ENCODE results near the gene ASAH2. TPM values are rescaled to one million over a fixed set of nuclear protein-coding genes. Genes with fewer than 3 reads are reported as not detected.

ASAH2 gene
- total RNA-seq, 1 donor from 2014 or later = 1.8 TPM

DNA sequence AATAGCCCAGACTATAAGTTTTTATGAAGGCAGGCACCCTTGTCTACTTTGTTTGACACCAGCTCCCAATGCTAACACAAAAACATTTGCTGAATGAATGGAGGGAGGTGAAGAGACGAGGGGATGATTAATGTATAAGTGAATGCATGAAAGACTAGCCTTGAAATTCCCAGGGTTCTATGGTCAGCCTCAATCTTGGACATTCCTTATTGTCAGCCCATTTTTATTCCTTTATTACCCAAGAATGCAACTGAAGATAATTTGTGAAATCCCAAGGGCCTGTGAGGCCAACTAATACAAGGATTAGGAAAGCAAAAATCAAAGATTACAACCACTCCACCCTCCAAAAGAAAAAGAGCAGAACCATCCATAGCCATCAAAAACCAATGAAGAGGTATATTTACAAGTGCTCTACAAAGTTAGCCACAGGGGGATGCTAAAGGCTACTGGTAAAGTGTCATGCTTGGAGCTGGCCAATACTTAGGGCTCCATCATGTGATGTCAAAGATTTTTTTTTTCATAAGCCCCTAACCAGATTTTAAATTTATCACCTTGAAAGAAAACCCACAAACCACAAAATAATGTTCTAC lies 40.0 kb upstream of the ASAH2 start:
- intact Hi-C loops (cut with micrococcal nuclease) = loop anchor here (1.0 kb wide), 1 partner anchor 130 kb away; no protein-coding TSS in a partner anchor
- Mint-ChIP-seq H3K4me1 (no peaks in the 10 kb centered on the region), H3K27me3 (no peaks in the 10 kb centered on the region), H3K9me3 (no peaks in the 10 kb centered on the region), H3K4me3 (no peak overlapping the region), H3K36me3 (ENCODE audit: low read depth) (no peaks in the 10 kb centered on the region), H3K27ac (no peak overlapping the region)
- TF ChIP-seq, protein P1, sequence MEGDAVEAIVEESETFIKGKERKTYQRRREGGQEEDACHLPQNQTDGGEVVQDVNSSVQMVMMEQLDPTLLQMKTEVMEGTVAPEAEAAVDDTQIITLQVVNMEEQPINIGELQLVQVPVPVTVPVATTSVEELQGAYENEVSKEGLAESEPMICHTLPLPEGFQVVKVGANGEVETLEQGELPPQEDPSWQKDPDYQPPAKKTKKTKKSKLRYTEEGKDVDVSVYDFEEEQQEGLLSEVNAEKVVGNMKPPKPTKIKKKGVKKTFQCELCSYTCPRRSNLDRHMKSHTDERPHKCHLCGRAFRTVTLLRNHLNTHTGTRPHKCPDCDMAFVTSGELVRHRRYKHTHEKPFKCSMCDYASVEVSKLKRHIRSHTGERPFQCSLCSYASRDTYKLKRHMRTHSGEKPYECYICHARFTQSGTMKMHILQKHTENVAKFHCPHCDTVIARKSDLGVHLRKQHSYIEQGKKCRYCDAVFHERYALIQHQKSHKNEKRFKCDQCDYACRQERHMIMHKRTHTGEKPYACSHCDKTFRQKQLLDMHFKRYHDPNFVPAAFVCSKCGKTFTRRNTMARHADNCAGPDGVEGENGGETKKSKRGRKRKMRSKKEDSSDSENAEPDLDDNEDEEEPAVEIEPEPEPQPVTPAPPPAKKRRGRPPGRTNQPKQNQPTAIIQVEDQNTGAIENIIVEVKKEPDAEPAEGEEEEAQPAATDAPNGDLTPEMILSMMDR (IDR thresholded peaks at IDR 0.05) = no peak
- ATAC-seq (ENCODE audit: low read depth) = no peak
- ChIA-PET POLR2A (no interaction called here), CTCF (no interaction called here)
- no peak for DNase-seq

DNA sequence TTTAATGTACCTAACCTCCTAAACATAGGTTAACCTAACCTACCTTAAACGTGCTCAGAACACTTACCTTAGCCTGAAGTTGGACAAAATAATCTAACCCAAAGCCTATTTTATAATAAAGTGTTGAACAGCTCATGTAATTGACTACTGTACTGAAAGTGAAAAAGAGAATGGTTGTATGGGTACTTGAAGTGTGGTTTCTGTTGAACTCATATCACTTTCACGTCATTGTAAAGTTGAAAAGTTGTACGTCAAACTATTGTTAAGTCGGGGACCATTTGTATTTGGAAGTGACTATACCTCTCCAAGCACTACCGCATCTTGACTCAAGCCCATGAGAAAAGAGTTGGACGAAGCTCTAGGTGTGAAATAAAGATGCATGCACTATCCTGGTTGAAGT lies 37.9 kb upstream of the ASAH2 start:
- H3K27ac Mint-ChIP-seq = no peak overlapping the region
- POLR2A ChIA-PET = no interaction called here
- TF ChIP-seq, protein P1 (IDR thresholded peaks at IDR 0.05) = no peak
- H3K4me3 Mint-ChIP-seq = no peak overlapping the region
- H3K27me3 Mint-ChIP-seq = no peaks in the 10 kb centered on the region
- ATAC-seq (ENCODE audit: low read depth) (no peak), DNase-seq (no peak)
- intact Hi-C loops (cut with micrococcal nuclease) = no loop called here
- H3K9me3 Mint-ChIP-seq = no peaks in the 10 kb centered on the region
- CTCF ChIA-PET = no interaction called here
- no peaks in the 10 kb centered on the region for H3K4me1 Mint-ChIP-seq
- H3K36me3 Mint-ChIP-seq (ENCODE audit: low read depth) = no peaks in the 10 kb centered on the region

DNA sequence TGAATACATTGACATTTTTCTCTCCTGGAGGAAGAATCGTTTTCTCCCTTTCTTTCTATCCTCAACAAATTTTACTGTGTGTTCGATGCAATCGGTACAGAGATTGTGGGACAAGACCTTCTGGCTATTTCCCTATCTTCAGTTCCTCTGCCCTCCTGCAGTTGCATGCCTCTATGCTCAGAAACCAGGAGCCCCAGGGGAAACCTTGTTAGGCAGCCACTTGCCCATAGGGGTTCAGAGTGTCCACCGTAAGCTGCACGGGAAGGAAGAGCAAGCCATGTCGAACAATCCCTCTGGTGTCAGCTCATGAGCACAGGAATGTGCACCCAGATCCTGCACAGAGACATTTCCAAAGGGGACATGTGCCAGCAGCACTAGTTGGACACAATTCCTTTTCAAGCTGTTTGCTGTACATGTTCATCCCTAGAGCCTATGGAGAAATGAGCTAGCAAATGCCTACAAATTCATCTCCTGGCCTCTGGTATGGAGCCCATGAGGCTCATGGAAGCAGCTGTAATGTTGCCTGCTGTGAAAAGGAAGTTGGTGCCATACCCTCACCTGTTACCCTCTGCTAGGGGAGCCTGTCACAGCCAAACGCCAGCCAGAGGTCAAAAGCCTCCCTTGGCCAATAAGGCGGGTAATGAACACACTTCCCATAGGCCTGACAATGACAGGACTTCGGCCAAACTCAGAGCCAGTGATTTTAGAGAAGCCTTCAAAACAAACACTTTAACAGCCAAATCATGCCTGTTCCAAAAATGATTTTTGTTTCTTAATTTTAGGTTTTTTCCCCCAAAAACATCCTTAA lies 35.9 kb upstream of the ASAH2 start:
- Mint-ChIP-seq H3K27me3 (no peaks in the 10 kb centered on the region), H3K4me1 (no peaks in the 10 kb centered on the region), H3K27ac (no peak overlapping the region), H3K4me3 (no peak overlapping the region), H3K36me3 (ENCODE audit: low read depth) (no peaks in the 10 kb centered on the region), H3K9me3 (no peaks in the 10 kb centered on the region)
- intact Hi-C loops (cut with micrococcal nuclease) = no loop called here
- CTCF ChIA-PET = no interaction called here
- DNase-seq (no peak), ATAC-seq (ENCODE audit: low read depth) (no peak)
- POLR2A ChIA-PET = no interaction called here
- TF ChIP-seq, protein P1 (IDR thresholded peaks at IDR 0.05) = no peak

DNA sequence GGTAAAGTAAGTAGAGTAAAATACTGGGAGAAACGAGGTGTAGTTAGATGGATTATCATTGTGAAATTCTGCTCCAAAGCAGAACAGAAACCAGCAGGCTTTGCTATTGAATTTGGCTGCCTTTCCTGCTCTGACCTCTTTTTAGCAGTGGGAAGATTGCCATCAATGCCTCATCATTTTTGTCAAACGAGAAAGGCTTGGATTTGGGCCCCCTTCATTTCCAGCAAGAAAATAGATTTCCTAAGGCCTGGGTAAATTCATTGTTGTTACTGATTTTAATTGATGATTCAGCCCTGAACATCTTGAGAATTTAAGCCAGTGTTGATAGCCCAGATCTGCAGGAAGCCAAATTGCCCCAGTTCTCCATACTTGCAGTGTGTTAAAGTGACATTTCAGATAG lies 35.2 kb upstream of the ASAH2 start:
- Mint-ChIP-seq H3K27ac (no peak overlapping the region), H3K27me3 (peaks cover 3% of the 10 kb centered on the region), H3K36me3 (ENCODE audit: low read depth) (no peaks in the 10 kb centered on the region), H3K4me3 (no peak overlapping the region), H3K9me3 (no peaks in the 10 kb centered on the region), H3K4me1 (no peaks in the 10 kb centered on the region)
- ATAC-seq (ENCODE audit: low read depth) (no peak), DNase-seq (no peak)
- ChIA-PET CTCF (no interaction called here), POLR2A (no interaction called here)
- TF ChIP-seq, protein P1 (IDR thresholded peaks at IDR 0.05) = no peak
- intact Hi-C loops (cut with micrococcal nuclease) = no loop called here

DNA sequence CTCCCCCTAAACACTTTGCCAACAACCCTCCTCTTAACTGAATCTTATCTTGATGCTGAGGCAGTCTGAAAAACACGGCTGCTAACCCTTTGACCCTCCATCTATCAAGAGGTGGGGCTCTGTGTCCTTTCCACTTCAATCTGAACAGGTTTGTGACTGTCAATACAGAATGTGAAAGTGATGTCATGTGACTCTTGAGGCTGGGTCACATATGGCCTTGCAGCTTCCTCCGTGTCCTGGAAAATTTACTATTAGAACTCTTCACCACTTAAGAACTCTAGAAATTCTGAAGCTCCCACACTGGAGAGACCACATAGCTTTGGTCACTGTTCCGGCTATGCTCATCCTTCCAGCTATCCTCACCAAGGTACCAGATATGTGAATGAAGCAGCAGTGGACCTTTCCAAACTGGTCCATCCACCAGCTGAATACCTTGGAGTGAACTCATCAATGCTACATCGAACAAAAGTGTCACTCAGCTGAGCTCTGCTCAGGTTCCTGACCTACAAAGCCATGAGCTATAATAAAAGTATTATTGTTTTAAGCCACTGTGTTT lies 30.7 kb upstream of the ASAH2 start:
- Mint-ChIP-seq H3K4me3 (no peak overlapping the region), H3K9me3 (no peaks in the 10 kb centered on the region), H3K27ac (no peak overlapping the region), H3K36me3 (ENCODE audit: low read depth) (no peaks in the 10 kb centered on the region), H3K27me3 (peaks cover 18% of the 10 kb centered on the region), H3K4me1 (no peaks in the 10 kb centered on the region)
- DNase-seq (no peak), ATAC-seq (ENCODE audit: low read depth) (no peak)
- POLR2A ChIA-PET = no interaction called here
- intact Hi-C loops (cut with micrococcal nuclease) = no loop called here
- TF ChIP-seq, protein P1 (IDR thresholded peaks at IDR 0.05) = no peak
- CTCF ChIA-PET = no interaction called here

All from activated B cell treated with CpG ODN at 0.5 μM for 24 hours (primary cell).